ENCODE measurements around the gene P3H3. TPM values are rescaled to one million over a fixed set of nuclear protein-coding genes. Genes with fewer than 3 reads are reported as not detected.

Gene P3H3
- polyA plus RNA-seq, 1 experiment = 45.5 TPM

- Histone ChIP-seq H3K9me3 (ENCODE audit: control insufficient read depth, insufficient read depth, low read length) (no peaks in the 10 kb centered on the region; the same call in 1 of the 2 replicates), H3K4me3 (ENCODE audit: low read depth, low read length) (peak overlapping the region; percentile 63), H3K27ac (ENCODE audit: low read depth, low read length) (no peak overlapping the region), H3K27me3 (ENCODE audit: control insufficient read depth, insufficient read depth, low read length) (no peaks in the 10 kb centered on the region)
- TF ChIP-seq, protein P1, sequence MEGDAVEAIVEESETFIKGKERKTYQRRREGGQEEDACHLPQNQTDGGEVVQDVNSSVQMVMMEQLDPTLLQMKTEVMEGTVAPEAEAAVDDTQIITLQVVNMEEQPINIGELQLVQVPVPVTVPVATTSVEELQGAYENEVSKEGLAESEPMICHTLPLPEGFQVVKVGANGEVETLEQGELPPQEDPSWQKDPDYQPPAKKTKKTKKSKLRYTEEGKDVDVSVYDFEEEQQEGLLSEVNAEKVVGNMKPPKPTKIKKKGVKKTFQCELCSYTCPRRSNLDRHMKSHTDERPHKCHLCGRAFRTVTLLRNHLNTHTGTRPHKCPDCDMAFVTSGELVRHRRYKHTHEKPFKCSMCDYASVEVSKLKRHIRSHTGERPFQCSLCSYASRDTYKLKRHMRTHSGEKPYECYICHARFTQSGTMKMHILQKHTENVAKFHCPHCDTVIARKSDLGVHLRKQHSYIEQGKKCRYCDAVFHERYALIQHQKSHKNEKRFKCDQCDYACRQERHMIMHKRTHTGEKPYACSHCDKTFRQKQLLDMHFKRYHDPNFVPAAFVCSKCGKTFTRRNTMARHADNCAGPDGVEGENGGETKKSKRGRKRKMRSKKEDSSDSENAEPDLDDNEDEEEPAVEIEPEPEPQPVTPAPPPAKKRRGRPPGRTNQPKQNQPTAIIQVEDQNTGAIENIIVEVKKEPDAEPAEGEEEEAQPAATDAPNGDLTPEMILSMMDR (IDR thresholded peaks at IDR 0.05; ENCODE audit: low read depth, low read length) = no peak
- DNase-seq (ENCODE audit: low read depth, low spot score) = no peak
- ChIA-PET POLR2A (interaction anchor here (0.6 to 4.8 kb wide), 8 partner anchors 12 to 143 kb away, joined by 4 to 57 read pairs (median 10); partner anchors contain the start of genes C12orf57, CDCA3, COPS7A and MLF2), CTCF (interaction anchor here (0.8 kb wide), 1 partner anchor 31 kb away, joined by 8 read pairs; no protein-coding TSS in a partner anchor)
Observed at GRCh38 chr12:6866163-6866919, 38.1 kb downstream of the P3H3 start.

DNA sequence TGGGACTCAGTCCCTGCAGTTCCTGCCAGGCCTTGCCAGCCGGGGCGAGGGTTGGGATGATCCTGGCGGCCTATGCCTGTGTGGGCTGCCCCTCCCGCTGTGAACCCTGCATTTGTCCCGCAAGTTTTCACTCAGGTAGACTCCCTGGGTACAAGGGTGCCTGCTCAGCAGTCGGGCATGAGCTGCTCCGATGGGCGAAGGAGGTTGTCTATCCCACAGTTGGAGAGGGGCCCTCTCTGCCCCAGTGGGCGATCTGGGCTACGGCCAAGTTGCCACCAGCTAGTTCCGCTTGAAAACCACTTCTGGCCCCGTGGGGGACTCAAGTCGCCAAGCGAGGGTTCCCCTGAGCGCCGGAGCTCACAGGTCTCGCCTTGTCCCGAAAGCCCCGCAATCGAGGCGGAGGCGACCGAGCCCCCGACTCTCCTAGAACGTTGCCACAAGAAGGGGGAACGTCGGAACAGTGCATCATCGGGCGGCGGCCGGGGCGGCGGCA, 38.8 kb downstream of the P3H3 start:
- H3K27me3 ChIP-seq (ENCODE audit: control insufficient read depth, insufficient read depth, low read length) = no peaks in the 10 kb centered on the region
- POLR2A ChIA-PET = interaction anchor here (0.6 to 4.8 kb wide), 9 partner anchors 12 to 143 kb away, joined by 4 to 57 read pairs (median 9); partner anchors contain the start of genes C12orf57, CDCA3, COPS7A and MLF2

GRCh38 chr12:6867413-6868210, 39.4 kb downstream of the P3H3 start, which contains the start of gene TPI1:
Gene TPI1, plus strand, starts transcription at chr12:6867531. Its CDS starts 36 bp downstream, at chr12:6867567.
- Histone ChIP-seq H3K9me3 (ENCODE audit: control insufficient read depth, insufficient read depth, low read length) (no peaks in the 10 kb centered on the region; the same call in 1 of the 2 replicates), H3K4me3 (ENCODE audit: low read depth, low read length) (peak within 1 kb of the TSS; percentile 90), H3K27ac (ENCODE audit: low read depth, low read length) (peak within 1 kb of the TSS; percentile 39), H3K27me3 (ENCODE audit: control insufficient read depth, insufficient read depth, low read length) (no peaks in the 10 kb centered on the region)
- DNase-seq (ENCODE audit: low read depth, low spot score) = peak; percentile 51
- TF ChIP-seq, protein P1 (IDR thresholded peaks at IDR 0.05; ENCODE audit: low read depth, low read length) = no peak
- ChIA-PET CTCF (interaction anchor here (0.6 to 1.0 kb wide), 2 partner anchors 115 to 226 kb away, joined by 3 to 4 read pairs; partner anchors contain the start of gene MLF2), POLR2A (interaction anchor here (0.5 to 4.8 kb wide), 12 partner anchors 13 to 328 kb away, joined by 3 to 57 read pairs (median 5); partner anchors contain the start of genes C12orf57, CDCA3, COPS7A and MLF2)

More for the DNA sequence above, 38.8 kb downstream of the P3H3 start:
- no peak for DNase-seq (ENCODE audit: low read depth, low spot score)
- Histone ChIP-seq H3K27ac (ENCODE audit: low read depth, low read length) (peak overlapping the region; percentile 31), H3K4me3 (ENCODE audit: low read depth, low read length) (peak overlapping the region; percentile 63), H3K9me3 (ENCODE audit: control insufficient read depth, insufficient read depth, low read length) (no peaks in the 10 kb centered on the region; the same call in 1 of the 2 replicates)
- CTCF ChIA-PET = interaction anchor here (0.8 to 1.0 kb wide), 2 partner anchors 31 to 114 kb away, joined by 4 to 8 read pairs; partner anchors contain the start of gene MLF2
- TF ChIP-seq, protein P1 (IDR thresholded peaks at IDR 0.05; ENCODE audit: low read depth, low read length) = no peak

DNA sequence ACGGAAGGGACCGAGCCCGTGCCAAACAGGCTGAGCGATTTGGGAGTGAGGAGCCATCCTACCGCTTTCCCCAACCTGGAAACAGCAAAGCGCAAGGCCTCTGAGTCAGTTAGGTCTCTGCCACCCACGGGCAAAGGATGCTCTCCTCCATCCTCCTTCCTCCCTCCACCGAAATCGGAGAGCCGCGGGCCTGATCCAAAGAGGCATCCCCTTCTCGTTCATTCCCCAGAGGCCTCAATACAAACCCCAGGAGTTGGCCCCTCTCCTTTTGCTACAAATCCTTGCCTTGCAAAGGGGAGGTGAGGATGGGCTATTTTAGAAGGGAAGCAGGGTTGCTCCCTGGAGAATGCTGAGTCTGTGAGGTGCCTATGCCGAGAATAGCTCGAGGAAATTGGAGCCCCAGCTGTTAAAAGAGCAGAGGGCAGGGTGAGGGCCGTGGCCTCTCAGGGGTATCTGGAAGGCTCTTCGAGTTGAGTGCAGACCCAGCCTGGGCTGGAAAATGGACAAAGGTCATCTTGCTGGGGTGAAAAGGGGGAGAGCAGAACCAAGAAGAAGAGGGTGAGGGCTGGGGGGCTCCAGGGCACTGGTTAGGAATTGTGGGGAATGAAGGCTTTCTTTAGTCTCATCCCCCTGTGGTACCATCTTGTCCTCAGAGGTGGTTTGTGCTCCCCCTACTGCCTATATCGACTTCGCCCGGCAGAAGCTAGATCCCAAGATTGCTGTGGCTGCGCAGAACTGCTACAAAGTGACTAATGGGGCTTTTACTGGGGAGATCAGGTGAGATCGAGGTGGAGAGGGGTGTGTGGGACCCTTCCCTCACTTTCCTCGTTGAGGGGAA, 40.2 kb downstream of the P3H3 start:
- Histone ChIP-seq H3K27me3 (ENCODE audit: control insufficient read depth, insufficient read depth, low read length) (no peaks in the 10 kb centered on the region), H3K27ac (ENCODE audit: low read depth, low read length) (peak overlapping the region; percentile 39), H3K9me3 (ENCODE audit: control insufficient read depth, insufficient read depth, low read length) (no peaks in the 10 kb centered on the region; the same call in 1 of the 2 replicates), H3K4me3 (ENCODE audit: low read depth, low read length) (peak overlapping the region; percentile 90)
- ChIA-PET POLR2A (interaction anchor here (0.5 to 4.8 kb wide), 14 partner anchors 16 to 329 kb away, joined by 3 to 57 read pairs (median 6); partner anchors contain the start of genes C12orf57, CDCA3, COPS7A and GPR162), CTCF (interaction anchor here (0.7 to 5.1 kb wide), 10 partner anchors 10 to 116 kb away, joined by 4 to 50 read pairs (median 8); partner anchors contain the start of genes CDCA3, LRRC23, MLF2 and USP5)
- TF ChIP-seq, protein P1 (IDR thresholded peaks at IDR 0.05; ENCODE audit: low read depth, low read length) = peak; percentile 36
- DNase-seq (ENCODE audit: low read depth, low spot score) = no peak

All from AG04450 (cell line).